GM23338 (cell line): Measurements from ENCODE around the gene TAGLN3. TPM values are rescaled to one million over a fixed set of nuclear protein-coding genes. Genes with fewer than 3 reads are reported as not detected.

Experiments
- ATAC-seq: fragments of 200-7000 bp; cut with Tn5 transposase; 3 replicates; pipeline ENCODE4 v1.9.1; 2020
- DNase-seq: peaks from one replicate; pipeline ENCODE4 v3.0.0-alpha.2; 2015; ENCODE audit warnings: low spot score
- H2AFZ ChIP-seq: fragments of 200-600 bp; sonication (generic); 2 replicates; pipeline ENCODE4 v1.8.0; 2016; ENCODE audit warnings: antibody characterized with exemption, mild to moderate bottlenecking, moderate library complexity
- H3F3A ChIP-seq: fragments of 200-600 bp; sonication (generic); replicated peaks from 2 replicates; pipeline ENCODE4 v1.8.0; 2017; ENCODE audit warnings: antibody characterized with exemption, mixed run types, low read depth
- H3K27ac ChIP-seq: fragments of 200-600 bp; sonication (generic); 2 replicates; pipeline ENCODE4 v1.6.1; 2016; ENCODE audit warnings: low read depth
- H3K27me3 ChIP-seq: fragments of 200-600 bp; sonication (generic); 2 replicates; pipeline ENCODE4 v1.8.0; 2016; ENCODE audit warnings: mild to moderate bottlenecking, mixed run types, moderate library complexity; ENCODE audit not compliant: insufficient read depth
- H3K36me3 ChIP-seq: fragments of 200-600 bp; sonication (generic); 2 replicates; pipeline ENCODE4 v1.8.0; 2016; ENCODE audit warnings: mild to moderate bottlenecking; ENCODE audit not compliant: insufficient read depth
- H3K4me1 ChIP-seq: fragments of 200-600 bp; sonication (generic); 2 replicates; pipeline ENCODE4 v1.8.0; 2016; ENCODE audit warnings: mild to moderate bottlenecking, moderate library complexity; ENCODE audit not compliant: insufficient read depth
- H3K4me2 ChIP-seq: fragments of 200-600 bp; sonication (generic); 2 replicates; pipeline ENCODE4 v1.7.1; 2017; ENCODE audit warnings: mixed run types
- H3K4me3 ChIP-seq: fragments of 200-600 bp; sonication (generic); 2 replicates; pipeline ENCODE4 v1.6.1; 2016; ENCODE audit warnings: mixed run types
- H3K79me2 ChIP-seq: fragments of 200-600 bp; sonication (generic); replicated peaks from 2 replicates; pipeline ENCODE4 v1.8.0; 2017; ENCODE audit warnings: mild to moderate bottlenecking; ENCODE audit not compliant: insufficient read depth
- H3K9me2 ChIP-seq: fragments of 200-600 bp; sonication (generic); 2 replicates; pipeline ENCODE4 v1.8.0; 2017; ENCODE audit not compliant: insufficient read depth
- H4K20me1 ChIP-seq: fragments of 200-600 bp; sonication (generic); replicated peaks from 2 replicates; pipeline ENCODE4 v1.8.0; 2017; ENCODE audit warnings: mild to moderate bottlenecking; ENCODE audit not compliant: insufficient read depth
- H3K27ac Mint-ChIP-seq: 2 replicates; pipeline ENCODE4 v1.8.0; 2020; ENCODE audit warnings: inconsistent platforms, mild to moderate bottlenecking, moderate library complexity, mixed read lengths
- H3K27me3 Mint-ChIP-seq: 3 replicates; pipeline ENCODE4 v1.8.0; 2022; ENCODE audit warnings: low read depth, mild to moderate bottlenecking, moderate library complexity, mixed read lengths, inconsistent platforms; ENCODE audit not compliant: insufficient read depth, poor library complexity
- H3K36me3 Mint-ChIP-seq: 3 replicates; pipeline ENCODE4 v1.8.0; 2021; ENCODE audit warnings: low read depth, mild to moderate bottlenecking, inconsistent platforms, moderate library complexity, mixed read lengths
- H3K4me1 Mint-ChIP-seq: 3 replicates; pipeline ENCODE4 v1.8.0; 2020; ENCODE audit warnings: mild to moderate bottlenecking, inconsistent platforms, mixed read lengths
- H3K4me3 Mint-ChIP-seq: 3 replicates; pipeline ENCODE4 v1.8.0; 2021; ENCODE audit warnings: moderate library complexity, mild to moderate bottlenecking, inconsistent platforms, mixed read lengths
- H3K9me3 Mint-ChIP-seq: 3 replicates; pipeline ENCODE4 v1.8.0; 2020; ENCODE audit warnings: moderate library complexity, mild to moderate bottlenecking, inconsistent platforms, mixed read lengths
- CREB1 ChIP-seq: fragments of 250-450 bp; sonication (Bioruptor Pico); IDR thresholded peaks from 2 replicates; pipeline ENCODE4 v1.5.0; 2020; ENCODE audit warnings: low read depth, mild to moderate bottlenecking, moderate library complexity
- CTCF ChIP-seq, 2 experiments: fragments of 200-600 bp in 1 of 2; sonication (generic) in 1 of 2; conservative IDR thresholded peaks; 2 replicates each; pipeline versions ENCODE4 v1.5.1 to v1.6.1; 2016 to 2017; ENCODE audit warnings: antibody characterized with exemption in 2 of 2, low read depth in 2 of 2, mild to moderate bottlenecking in 2 of 2, moderate library complexity in 1 of 2
- ETS1 ChIP-seq: IDR thresholded peaks from 2 replicates; pipeline ENCODE4 v1.6.1; 2016; ENCODE audit warnings: antibody characterized with exemption
- EZH2 ChIP-seq: fragments of 200-600 bp; sonication (generic); IDR thresholded peaks from one replicate; pipeline ENCODE4 v1.8.0; 2017; ENCODE audit warnings: antibody characterized with exemption, mild to moderate bottlenecking, low read depth; ENCODE audit not compliant: unreplicated experiment
- EZH2phosphoT487 ChIP-seq: fragments of 200-600 bp; sonication (generic); IDR thresholded peaks from one replicate; pipeline ENCODE4 v1.8.1; 2018; ENCODE audit warnings: antibody characterized with exemption; ENCODE audit not compliant: unreplicated experiment
- JUNB ChIP-seq: IDR thresholded peaks from one replicate; pipeline ENCODE4 v1.6.1; 2016; ENCODE audit warnings: antibody characterized with exemption; ENCODE audit not compliant: unreplicated experiment
- NANOG ChIP-seq: IDR thresholded peaks from 2 replicates; pipeline ENCODE4 v1.6.1; 2016; ENCODE audit warnings: antibody characterized with exemption, borderline replicate concordance
- POLR2AphosphoS5 ChIP-seq: IDR thresholded peaks from 2 replicates; pipeline ENCODE4 v1.6.1; 2016; ENCODE audit warnings: antibody characterized with exemption, low read depth
- STAT1 ChIP-seq: IDR thresholded peaks from one replicate; pipeline ENCODE4 v1.6.1; 2016; ENCODE audit warnings: antibody characterized with exemption; ENCODE audit not compliant: unreplicated experiment
- ZNF114 ChIP-seq: fragments of 250-450 bp; sonication (Bioruptor Pico); IDR thresholded peaks from 2 replicates; pipeline ENCODE4 v1.5.0; 2020; ENCODE audit warnings: mild to moderate bottlenecking, moderate library complexity
- ZNF331 ChIP-seq: fragments of 250-450 bp; sonication (Bioruptor Pico); IDR thresholded peaks from 2 replicates; pipeline ENCODE4 v1.5.0; 2020; ENCODE audit warnings: low read depth, mild to moderate bottlenecking, moderate library complexity
- ZNF462 ChIP-seq: fragments of 250-450 bp; sonication (Bioruptor Pico); IDR thresholded peaks from 2 replicates; pipeline ENCODE4 v1.5.0; 2020; ENCODE audit warnings: mild to moderate bottlenecking, moderate library complexity
- polyA plus RNA-seq: library from polyadenylated mRNA; unstranded; fragments of >200 nt; fragmentation: Nextera tagmentation; extraction: Ambion mirVana; gene quantifications from 2 replicates; pipeline ENCODE4 v1.2.1, GENCODE V29; 2016
- total RNA-seq: library from RNA; depleted of rRNA; stranded (reverse); fragments of >200 nt; shearing (Covaris generic); gene quantifications from 2 replicates; pipeline ENCODE4 v1.2.3, GENCODE V29; 2014
- TF ChIP-seq, protein P1 (sequence below): IDR thresholded peaks from one replicate; pipeline ENCODE4 v1.6.1; 2018; ENCODE audit warnings: antibody characterized with exemption; ENCODE audit not compliant: unreplicated experiment

TAGLN3 gene
- total and polyA plus RNA-seq, 2 experiments from 2014 or later: 6.8 to 12.6 TPM

DNA sequence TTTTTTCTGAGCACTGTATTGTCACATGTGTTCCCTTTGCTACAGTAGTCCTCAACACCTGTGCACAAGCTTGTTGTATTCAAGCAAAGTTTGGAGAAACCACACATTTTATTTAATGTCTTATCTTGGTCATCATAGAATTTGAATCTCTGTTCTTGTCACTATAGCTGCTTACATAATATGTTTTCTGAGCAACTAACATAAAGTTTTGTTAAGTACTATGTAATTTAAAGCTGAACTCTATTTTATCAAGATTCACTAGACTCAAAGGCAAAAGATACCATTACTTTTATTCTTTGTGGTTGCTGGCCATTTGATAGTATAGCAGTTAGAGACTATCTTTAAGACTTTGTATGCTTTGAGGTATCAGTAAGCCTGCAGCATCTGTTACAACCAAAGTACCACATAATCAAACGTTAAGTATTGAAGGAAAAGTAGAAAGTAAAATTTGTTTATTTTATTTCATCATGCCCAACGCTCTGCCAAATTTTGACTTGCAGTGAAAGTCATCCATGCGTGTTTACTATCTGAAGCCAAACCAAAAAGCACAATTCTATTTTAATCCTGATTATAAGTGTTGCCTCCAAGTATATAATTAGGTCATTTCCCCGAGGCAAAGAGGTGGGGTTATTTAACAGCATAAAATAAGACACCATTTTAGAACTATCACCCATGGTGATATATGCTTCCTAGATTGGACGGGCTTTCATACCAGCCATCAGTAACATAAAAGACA, 30.2 kb upstream of the TAGLN3 start:
- Histone ChIP-seq H3F3A (no peaks in the 10 kb centered on the region), H4K20me1 (no peaks in the 10 kb centered on the region), H3K4me3 (no peak overlapping the region), H3K27ac (no peak overlapping the region), H3K4me2 (no peak overlapping the region), H3K79me2 (no peaks in the 10 kb centered on the region), H3K9me2 (no peaks in the 10 kb centered on the region), H3K36me3 (no peaks in the 10 kb centered on the region), H3K4me1 (peaks cover 7% of the 10 kb centered on the region), H3K27me3 (no peaks in the 10 kb centered on the region), H2AFZ (no peak overlapping the region)
- Mint-ChIP-seq H3K4me3 (no peak overlapping the region), H3K27ac (no peak overlapping the region), H3K36me3 (peaks cover 4% of the 10 kb centered on the region; the same call in 1 of the 3 replicates), H3K4me1 (peaks cover 8% of the 10 kb centered on the region), H3K9me3 (no peaks in the 10 kb centered on the region), H3K27me3 (peaks cover 2% of the 10 kb centered on the region)
- TF ChIP-seq ZNF114 (CRISPR knock-in tag) (no peak), POLR2AphosphoS5 (no peak), ZNF331 (no peak), EZH2phosphoT487 (no peak), ZNF462 (CRISPR knock-in tag) (no peak), CREB1 (CRISPR knock-in tag) (no peak), NANOG (no peak), JUNB (no peak), STAT1 (no peak), EZH2 (no peak), CTCF (conservative IDR thresholded peaks at IDR 0.05; ENCODE audit: low read depth in 2 of 2) (no peak), ETS1 (no peak)
- TF ChIP-seq, protein P1, sequence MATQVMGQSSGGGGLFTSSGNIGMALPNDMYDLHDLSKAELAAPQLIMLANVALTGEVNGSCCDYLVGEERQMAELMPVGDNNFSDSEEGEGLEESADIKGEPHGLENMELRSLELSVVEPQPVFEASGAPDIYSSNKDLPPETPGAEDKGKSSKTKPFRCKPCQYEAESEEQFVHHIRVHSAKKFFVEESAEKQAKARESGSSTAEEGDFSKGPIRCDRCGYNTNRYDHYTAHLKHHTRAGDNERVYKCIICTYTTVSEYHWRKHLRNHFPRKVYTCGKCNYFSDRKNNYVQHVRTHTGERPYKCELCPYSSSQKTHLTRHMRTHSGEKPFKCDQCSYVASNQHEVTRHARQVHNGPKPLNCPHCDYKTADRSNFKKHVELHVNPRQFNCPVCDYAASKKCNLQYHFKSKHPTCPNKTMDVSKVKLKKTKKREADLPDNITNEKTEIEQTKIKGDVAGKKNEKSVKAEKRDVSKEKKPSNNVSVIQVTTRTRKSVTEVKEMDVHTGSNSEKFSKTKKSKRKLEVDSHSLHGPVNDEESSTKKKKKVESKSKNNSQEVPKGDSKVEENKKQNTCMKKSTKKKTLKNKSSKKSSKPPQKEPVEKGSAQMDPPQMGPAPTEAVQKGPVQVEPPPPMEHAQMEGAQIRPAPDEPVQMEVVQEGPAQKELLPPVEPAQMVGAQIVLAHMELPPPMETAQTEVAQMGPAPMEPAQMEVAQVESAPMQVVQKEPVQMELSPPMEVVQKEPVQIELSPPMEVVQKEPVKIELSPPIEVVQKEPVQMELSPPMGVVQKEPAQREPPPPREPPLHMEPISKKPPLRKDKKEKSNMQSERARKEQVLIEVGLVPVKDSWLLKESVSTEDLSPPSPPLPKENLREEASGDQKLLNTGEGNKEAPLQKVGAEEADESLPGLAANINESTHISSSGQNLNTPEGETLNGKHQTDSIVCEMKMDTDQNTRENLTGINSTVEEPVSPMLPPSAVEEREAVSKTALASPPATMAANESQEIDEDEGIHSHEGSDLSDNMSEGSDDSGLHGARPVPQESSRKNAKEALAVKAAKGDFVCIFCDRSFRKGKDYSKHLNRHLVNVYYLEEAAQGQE: no peak
- no peak for ATAC-seq
- no peak for DNase-seq
